HG03558 (cell line): ENCODE measurements around the gene GPR17.

Experiments
- ATAC-seq: cut with Tn5 transposase; IDR thresholded peaks from one replicate; pipeline ENCODE4 v1.9.1; 2021; ENCODE audit warnings: moderate number of reproducible peaks; ENCODE audit not compliant: unreplicated experiment; ENCODE audit errors: extremely low read depth

The GPR17 gene, protein sequence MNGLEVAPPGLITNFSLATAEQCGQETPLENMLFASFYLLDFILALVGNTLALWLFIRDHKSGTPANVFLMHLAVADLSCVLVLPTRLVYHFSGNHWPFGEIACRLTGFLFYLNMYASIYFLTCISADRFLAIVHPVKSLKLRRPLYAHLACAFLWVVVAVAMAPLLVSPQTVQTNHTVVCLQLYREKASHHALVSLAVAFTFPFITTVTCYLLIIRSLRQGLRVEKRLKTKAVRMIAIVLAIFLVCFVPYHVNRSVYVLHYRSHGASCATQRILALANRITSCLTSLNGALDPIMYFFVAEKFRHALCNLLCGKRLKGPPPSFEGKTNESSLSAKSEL

DNA sequence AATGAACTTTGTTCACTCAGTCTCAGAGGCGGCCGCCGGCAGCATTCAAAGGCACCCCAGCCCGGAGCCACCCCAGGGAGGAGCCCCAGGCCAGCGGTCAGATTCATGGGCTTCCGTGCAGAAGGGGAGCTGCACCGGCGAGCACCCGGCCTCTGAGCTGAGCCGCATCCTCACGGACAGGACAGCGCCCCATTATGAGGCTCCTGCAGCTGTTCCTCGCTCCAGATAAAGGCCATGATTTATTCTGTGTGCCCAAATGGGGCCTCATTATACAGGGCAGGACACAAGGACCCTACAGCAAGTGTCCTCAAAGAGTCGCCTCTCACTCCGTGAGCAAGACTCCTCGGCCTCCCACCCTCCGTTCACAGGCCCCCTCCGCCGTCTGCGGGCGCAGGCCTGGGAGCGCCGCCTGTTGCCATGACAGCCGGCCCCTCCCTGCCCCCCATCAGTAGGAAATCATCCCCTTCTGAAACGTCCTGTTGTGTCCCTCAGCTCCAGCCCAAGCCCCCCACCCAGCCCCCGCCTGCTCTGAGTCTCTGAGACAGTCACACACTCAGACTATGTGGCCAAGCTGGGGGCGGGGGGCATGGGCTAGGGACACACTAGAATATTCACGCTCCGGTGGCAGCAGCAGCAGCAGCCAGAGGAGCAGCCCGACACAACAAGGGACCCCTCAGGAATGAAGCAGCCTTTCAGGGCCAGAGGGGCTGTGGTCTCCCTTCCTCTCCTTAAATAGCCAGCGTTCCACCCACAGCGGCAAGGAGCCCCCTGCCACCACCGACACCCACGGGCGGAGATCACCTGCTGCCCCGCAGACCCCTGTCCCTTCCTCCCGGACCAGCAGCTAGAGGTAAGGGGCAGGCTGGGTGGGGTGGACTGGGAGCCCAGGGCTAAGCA, at the start of gene GPR17:
GPR17 (plus strand) TSS at position 759 of the 897 bp plus-strand sequence. CDS start 4,583 bp downstream, outside the sequence.
- no peak for ATAC-seq

DNA sequence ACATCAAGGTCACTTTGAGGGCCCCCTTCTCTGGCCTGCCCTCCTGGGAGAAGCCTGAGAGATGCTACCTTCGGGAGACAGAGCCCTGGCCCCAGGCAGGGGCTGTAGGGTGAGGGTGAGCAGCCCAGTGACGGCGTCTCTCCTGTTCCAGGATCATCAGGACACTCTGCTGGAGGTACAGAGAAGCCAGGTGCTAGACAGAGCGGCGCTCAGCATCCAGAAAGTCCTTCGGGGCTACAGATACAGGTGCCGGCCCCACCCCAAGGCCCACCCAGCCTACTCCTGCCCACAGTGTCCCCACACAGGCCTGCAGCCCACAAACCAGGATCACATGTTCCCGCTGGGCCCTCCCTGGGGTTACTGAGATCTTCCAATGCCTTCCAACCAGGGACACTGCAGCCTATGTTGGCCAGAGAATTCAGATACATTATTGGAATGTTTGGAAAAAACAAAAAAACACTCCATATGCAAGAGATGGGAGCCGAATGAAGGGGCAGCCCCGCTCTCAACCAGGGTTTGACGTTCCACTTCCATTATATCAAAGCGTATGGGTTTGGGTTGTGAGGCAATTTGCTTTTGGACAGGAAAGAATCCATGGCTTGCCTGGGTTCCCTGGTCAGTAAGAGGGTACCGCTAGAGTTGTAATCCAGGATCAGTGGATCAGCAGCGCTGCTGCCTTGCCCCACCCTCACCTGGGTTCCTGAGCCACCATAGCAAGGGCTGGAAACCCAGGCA, 49.5 kb upstream of the GPR17 start:
- ATAC-seq = no peak

DNA sequence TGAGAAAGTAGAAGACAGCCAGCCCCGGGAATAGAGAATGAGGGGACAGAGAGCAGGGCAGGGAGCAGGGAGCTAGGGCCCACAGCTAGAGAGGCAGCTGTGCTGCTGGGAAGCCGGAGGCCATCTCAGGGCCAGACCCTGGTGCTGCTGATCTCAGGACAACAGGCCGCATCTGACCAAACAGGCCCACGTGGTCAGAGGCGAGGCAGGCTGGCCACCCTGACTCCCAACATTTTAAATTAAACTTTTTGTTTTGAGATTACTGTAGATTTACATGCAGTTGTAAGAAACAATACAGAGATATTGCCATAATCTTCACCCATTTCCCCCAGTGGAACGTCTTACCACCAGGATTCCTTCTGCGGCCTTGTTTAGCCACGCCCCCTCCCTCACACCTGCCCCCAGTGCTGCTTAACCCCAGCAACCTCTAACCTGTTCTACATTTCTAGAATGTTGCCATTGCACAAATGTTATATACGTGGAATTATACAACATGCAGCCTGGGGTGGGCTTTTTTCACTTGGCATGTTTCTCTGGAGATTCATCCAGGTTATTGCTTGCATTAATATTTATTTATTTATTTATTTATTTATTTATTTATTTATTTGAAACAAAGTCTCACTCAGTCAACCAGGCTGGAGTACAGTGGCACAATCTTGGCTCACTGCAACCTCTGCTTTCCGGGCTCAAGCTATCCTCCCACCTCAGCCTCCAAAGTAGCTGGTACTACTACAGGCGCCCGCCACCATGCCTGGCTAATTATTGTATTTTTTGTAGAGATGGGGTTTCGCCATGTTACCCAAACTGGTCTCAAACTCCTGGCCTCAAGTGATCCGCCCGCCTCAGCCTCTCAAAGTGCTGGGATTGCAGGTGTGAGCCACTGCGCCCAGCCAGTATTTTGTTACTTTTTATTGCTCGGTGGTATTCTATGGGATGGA, 48.6 kb upstream of the GPR17 start:
- ATAC-seq = no peak

DNA sequence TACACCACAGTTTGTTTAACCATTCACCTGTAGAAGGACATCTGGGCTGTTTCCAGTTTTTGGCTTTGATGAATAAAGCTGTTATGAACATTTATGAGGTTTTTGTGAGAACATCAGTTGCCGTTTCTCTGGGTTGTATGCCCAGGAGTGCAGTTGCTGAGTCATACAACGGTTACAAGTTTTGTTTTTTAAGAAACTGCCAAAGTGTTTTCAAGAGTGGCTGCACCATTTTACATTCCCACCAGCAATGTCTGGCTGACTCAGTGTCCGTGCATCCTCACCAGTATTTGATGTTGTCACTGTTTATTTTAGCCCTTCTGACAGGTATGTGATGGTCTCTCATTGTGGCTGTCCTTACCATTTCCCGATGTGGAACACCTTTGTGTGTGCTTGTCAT, 48.0 kb upstream of the GPR17 start:
- ATAC-seq = no peak

DNA sequence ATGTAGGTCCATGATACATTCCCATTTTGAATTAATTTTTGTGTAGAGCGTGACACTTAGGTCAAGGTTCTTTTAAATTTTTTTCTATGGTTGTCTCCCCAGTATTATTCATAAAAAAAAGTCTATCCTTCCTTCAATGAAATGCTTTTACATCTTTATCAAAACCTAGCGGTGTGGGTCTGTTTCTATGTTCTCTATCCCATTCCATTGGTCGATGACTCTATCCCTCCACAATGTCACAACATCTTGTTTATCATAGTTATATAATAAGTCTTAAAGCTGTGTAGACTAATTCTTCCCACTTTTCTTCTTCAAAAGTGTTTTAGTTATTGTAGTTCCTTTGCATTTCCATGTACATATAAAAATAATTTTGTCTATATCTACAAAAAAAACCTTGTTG, 47.2 kb upstream of the GPR17 start:
- ATAC-seq = no peak

DNA sequence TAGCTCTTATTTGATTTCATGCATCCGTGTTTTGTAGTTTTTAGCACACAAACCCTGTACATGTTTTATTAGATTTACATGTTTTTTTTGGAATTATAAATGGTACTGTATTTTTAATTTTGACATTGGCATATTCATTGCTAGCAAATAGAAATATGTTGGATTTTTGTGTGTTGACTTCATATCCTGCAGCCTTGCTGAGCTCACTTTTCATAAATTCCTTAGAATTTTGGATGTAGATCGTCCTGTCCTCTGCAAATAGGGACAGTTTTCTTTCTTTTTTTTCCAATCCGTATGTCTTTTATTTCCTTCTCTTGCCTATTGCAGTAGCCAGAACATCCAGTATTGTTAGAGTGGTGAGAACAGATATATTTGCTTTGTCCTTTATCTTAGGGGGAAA, 46.7 kb upstream of the GPR17 start:
- ATAC-seq = no peak

DNA sequence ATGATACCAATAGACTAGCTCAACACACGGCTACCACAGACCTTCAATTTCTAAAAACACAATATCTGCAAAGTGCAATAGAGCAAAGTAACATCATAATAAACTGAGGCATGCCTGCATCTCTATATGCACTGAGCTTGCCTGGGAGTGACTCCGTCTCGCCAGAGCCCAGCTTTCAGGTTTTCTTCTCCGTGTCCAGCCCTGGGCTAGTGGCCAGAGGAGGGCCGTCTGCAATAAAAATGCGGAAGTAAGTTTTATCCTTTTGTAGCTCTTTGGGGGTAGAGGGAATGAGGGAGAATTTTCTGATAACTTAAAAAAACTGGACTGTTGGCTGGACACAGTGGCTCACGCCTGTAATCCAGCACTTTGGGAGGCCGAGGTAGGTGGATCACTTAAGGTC, 41.0 kb upstream of the GPR17 start:
- ATAC-seq = no peak

DNA sequence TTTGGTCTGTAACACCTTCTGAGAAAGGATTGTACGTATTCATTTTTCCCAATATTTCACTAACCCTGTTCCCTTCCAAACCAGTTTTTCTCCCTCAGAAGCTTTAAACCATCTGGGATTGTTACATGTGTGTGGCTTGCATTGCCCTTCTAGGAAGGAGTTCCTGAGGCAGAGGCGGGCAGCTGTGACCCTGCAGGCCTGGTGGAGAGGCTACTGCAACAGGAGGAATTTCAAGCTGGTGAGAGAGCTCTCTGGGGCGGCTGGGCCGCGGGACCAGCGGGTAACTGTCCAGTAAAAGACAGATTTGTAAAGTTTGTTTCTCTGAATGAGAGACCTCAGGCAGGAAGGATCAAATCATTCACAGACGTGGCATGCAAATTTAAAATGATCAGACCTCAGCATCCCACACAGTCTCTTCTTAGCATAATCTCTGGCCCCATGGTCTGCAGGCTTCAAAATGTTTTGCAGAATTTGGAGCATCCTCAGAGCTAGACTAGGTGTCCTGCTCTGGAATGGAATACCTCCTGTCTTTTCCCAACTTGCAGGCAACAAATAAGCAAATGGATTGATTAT, 40.2 kb upstream of the GPR17 start:
- ATAC-seq = no peak

DNA sequence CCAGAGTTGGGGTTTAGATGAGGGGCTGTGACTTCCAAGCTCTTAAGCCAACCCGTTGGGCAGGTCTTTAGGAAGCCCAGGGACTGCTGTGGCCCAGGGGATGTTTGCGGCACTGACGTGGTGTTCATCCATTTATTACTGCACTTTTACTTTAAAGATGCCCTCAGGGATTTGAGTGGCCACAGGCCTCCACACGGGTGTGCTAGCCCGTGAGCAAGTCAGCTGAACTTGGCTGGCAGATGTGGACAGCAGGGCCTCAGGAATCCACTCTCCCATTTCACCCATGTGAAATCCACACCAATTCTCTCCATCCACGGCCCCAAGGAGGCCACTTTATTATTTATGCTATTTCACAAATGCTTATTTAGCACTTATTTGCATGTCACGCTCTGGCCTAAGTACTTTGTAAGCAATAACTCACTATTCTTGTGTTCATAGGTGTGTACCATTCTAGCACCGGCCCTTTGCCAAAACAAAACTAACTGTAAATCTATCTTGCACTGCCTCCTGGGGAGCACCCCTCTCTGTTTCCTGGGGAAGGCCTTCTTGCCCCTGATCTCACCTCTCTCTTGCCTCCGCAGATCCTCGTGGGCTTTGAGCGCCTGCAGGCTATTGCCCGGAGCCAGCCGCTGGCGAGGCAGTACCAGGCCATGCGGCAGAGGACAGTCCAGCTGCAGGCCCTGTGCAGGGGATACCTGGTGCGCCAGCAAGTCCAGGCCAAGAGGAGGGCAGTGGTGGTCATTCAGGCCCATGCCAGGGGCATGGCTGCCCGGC, 39.1 kb upstream of the GPR17 start:
- ATAC-seq = no peak

DNA sequence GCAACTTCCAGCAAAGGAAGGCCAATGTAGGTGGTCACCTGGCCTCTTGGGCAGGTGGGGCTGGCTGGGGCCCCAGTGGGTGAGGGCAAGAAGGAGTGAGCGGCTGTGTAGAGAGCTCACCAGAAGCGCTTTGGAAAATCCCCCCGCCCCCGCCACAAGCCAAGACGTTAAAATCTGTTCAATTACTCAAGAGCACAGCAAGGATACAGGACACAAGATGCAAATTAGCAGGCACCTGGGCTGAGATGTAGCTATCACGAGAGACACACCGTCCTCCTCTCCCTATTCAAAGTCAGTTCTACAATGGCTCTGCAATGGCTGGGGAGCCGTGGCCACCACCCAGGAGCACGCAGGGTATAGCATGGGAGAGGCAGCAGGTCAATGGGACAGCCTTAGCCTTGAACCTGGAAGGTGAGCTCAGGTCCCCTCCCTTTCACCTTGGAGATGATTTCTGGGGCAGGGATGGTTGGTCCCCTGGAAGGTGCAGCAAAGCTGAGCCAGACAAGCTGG, 38.5 kb upstream of the GPR17 start:
- no peak for ATAC-seq

DNA sequence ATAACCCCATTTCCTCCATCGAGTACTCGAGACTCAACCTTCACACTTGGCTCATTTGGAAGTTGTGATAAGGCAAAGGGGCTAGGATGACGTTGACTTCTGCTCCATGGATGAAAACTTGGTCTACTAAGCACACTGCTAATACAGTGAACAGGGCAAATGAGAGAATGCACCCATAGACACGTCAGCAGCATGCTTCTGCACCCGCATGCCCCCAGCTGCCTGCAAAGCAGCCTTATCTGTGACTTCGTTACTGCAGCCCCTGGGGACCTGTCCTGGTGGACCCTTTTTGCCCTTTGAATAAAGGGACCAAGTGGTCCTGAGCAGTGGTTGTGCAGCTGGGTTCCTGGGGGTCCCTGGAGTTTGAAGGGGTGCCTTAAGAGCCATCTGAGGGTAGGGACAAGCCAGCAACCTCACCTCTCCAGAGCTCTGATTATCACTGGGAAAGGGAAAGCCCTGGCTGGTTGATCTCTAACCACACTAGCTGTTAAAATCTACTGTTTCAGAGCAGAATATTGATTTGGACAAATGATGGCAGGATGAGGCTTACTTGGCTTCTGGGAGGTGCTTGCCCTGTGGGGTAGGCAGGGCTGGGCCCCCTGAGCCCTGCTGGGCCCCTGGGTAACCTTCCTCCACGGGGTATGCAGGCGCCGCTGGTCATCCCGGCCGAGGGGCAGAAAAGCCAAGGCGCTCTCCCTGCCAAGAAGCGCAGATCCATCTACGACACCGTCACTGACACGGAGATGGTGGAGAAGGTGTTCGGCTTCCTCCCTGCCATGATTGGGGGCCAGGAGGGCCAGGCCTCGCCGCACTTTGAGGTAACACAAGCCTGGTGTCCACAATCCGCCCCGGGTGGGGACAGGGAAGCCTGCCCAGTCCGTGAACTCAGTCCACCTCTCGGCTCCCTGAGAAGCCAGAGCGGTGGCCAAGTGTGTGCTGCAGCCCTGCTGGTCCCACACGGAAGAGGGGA, 37.6 kb upstream of the GPR17 start:
- ATAC-seq = no peak

DNA sequence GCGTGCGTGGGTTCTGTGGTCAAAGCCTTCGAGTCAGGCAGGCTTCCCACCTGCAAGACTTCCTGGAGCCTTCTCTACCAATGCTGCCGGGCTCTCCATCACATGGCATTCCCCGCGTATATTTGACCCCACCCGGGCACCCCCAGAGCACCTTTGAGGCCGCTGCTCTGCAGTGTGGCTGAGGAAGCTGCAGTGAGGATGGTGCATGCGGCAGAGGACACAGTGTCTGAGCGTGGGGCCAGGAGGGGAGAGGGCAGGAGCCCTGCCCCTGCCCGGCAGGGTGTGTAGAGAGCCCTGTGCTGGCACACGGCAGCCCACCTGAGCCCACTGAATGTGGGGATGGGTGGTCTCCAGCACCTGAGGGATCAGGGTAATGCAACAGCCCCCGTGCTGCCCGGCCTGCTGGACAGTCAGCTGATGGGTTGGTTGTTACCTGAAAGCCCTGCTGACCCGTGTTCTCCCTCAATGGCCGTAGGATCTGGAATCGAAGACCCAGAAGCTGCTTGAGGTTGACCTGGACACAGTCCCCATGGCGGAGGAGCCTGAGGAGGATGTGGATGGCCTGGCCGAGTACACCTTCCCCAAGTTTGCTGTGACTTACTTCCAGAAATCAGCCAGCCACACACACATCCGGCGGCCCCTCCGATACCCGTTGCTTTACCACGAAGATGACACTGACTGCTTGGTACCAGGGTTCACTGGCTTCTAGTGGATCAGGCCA, 36.8 kb upstream of the GPR17 start:
- no peak for ATAC-seq

DNA sequence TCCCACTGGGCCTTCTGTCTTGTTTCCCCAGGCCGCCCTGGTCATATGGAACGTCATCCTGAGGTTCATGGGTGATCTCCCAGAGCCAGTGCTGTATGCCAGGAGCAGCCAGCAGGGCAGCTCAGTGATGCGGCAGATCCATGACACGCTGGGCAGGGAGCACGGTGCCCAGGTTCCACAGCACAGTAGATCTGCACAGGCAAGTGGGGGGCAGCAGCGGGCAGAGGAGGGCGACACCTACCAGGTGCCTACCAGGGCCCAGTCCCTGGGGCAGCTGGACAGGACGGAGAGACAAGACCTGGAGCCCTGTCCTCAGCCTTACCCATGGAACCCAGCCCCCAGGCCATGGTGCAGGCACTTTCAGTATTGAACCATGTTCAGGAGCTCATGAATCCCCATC, 36.1 kb upstream of the GPR17 start:
- ATAC-seq = no peak

DNA sequence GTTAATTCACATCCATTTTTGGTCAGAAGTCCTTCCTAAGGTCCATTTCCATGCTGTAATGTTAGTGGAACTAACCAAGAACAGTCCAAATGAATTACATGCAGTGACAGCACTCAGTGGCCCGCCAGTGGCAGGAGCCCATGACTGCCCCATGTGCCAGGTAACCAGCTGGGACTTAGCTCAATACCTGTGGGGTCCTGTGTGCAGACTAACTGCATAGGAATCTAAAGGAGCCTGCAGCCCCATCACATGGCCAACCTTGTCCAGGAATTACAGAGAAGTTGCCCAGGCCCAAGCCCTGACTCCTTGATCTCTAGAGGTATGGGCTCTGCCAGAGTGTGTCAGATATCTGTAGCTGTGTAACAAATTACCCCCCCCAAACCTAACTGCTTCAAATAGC, 35.4 kb upstream of the GPR17 start:
- no peak for ATAC-seq

DNA sequence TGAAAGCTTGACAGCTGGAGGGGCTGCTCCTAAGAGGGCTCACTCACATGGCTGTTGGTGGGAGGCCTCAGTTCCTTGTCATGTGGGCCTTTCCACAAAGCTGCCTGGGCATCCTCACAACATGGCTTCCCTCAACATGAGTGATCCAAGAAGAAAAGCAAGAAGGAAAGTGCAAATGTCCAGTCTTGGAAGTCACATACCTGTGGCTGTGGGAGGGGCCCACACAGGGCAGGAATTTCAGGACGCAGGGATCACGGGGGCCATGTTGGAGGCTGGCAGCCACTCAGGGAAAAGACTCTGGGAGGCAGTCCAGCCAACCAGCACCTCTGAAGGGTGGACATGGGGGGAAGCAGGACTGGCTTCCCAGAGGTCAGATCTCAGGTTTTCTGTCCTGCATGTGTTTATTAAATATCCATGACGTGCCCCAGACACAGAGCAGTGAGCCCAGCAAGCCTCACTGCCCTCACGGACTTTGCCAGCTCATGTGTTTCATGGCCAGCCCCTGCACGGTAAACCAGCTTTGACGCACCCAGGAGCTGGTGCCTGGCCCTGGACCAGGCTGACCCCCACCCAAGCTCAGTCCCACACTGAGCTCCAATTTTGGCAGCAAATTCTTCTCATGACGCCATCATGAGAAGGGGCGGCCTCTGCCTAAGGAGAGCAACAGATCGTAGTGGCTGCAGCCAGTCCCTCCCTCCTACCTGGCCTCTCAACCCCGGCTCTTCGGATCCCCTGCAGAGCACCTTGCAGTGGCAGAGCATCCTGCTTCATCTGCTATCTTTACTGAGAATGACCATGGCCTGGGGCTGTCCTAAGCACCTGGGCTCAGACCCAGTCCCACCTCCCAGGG, 34.7 kb upstream of the GPR17 start:
- ATAC-seq = no peak
